Metanephros (tissue), 1 donor: ENCODE data around the gene CDK10. TPM values are rescaled to one million over a fixed set of nuclear protein-coding genes. Genes with fewer than 3 reads are reported as not detected.

ENCODE experiments used
- total RNA-seq: library from RNA; depleted of rRNA; stranded (reverse); fragments of >200 nt; gene quantifications from one replicate; pipeline ENCODE4 v1.2.3, GENCODE V29; 2014

Gene CDK10, protein sequence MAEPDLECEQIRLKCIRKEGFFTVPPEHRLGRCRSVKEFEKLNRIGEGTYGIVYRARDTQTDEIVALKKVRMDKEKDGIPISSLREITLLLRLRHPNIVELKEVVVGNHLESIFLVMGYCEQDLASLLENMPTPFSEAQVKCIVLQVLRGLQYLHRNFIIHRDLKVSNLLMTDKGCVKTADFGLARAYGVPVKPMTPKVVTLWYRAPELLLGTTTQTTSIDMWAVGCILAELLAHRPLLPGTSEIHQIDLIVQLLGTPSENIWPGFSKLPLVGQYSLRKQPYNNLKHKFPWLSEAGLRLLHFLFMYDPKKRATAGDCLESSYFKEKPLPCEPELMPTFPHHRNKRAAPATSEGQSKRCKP
- 64.4 TPM for total RNA-seq

DNA sequence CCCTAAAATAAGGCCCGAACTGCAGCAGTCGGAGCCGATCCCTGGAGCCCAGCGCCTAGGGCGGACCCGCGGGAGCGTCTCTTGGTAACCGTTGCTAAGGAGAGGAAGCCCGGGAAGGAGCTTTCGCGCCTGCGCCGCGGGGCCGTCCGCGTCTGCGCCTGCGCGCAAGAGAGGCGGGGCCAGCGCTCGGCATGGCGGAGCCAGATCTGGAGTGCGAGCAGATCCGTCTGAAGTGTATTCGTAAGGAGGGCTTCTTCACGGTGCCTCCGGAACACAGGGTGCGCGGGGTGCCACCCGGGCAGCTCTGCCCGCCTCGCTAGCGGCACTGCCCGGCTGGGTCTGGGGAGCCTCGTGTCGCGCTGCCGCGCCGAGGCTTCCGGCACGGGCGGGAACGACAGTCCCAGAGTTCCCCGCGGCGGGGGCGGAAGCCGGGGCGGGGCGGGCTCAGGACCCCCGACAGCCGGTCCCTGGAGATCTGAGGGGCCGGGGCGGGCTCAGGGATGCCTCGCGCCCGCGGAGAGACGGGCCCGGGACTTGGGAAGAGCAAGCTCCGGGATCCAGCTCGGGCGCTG, at the start of gene CDK10:
Gene CDK10 (plus strand): TSS at position 170 of the 572 bp plus-strand sequence. CDS start 22 bp downstream, at position 192.

DNA sequence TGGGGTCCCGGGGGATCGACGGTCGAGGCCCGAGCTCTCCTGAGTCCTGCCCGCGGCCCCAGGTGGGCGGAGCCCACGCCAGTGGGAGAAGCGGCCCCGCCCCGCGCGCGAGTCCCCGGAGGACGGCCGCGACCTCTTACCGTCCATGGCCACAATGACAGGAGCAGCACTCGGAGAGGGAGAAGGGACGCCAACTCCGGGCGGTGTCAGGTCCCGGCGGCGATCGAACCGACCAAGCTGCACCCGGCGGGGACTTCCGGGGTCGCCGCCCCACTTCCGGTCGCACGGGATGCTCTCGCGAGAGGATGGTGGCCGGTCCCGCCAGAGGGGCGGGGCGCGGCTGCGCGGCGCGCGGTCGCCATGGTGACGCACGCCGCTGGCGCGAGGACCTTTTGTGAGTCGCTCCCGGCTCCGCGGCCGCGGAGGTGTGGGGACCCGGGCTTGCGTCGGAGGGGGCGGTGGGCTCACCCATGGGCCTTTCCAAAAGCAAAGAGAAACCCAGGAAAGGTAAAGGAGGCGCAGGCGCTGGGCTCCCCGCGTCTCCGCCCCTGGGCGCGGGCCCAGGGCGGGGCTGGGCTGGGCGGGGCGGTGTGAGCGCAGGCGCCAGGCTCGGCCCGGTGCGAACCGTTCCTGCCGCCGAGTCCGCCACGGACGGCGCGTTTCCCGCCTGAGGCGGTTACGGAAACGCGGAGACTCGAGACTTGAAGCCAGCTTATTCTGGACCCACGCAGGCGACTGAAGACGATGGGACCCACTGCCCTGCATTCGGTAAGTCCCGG, 28.9 kb upstream of the CDK10 start, which contains the start of the genes CHMP1A and SPATA33:
Gene CHMP1A (minus strand): TSS at position 267 of the 779 bp plus-strand sequence. CDS start 120 bp downstream, at position 147.
Gene SPATA33 (plus strand): TSS at position 395 of the 779 bp plus-strand sequence. CDS start 76 bp downstream, at position 471.

DNA sequence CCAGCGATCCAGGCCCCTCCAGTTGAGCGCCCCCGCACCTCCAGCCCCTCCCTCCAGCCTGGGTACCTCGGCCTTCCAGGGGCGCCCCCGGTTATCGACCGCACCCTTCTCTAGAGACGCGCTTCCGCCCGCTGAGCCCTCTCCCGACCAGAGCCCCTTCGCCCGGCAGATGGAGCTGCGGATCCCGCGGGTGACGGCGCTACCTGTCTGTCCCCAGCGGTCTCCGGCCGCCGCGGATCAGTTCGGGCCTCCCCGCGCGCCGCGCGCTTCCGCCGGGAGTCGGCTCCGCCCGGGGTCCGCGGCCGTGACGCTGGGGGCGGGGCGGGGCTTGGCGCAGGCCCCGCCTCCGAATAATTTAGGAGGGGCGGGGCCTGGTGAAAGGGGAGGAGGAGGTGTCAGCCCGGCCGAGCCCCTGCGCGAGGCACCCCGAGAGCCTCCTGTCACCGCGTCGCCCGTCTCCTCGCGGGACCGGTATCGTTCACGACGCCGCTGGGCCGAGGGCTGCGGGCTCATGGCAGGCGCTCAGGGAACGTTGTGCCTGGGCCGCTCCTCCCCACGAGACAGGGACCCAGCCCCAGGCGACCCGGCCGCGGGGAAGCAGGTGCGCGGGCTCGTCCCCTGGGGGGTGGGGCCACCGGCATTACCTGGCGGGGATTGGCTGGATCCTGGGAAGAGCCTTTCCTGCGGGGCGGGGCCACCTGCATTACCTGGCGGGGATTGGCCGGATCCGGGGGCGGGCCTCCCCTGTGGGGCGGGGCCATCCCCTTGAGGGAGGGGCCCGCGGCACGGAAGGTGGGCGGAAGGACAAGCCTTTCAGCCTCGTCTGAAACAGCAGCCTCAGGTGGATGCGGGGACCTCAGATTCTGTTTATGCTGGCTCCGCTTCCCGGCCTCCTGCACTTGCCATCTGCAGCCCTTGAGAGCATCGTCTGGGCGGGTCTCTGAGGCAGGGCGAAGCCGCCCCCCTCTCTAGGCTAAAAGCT, 15.2 kb downstream of the CDK10 start, which contains the start of gene SPATA2L:
Gene SPATA2L (minus strand): TSS at position 281 of the 982 bp plus-strand sequence. CDS start 473 bp downstream, outside the sequence.

DNA sequence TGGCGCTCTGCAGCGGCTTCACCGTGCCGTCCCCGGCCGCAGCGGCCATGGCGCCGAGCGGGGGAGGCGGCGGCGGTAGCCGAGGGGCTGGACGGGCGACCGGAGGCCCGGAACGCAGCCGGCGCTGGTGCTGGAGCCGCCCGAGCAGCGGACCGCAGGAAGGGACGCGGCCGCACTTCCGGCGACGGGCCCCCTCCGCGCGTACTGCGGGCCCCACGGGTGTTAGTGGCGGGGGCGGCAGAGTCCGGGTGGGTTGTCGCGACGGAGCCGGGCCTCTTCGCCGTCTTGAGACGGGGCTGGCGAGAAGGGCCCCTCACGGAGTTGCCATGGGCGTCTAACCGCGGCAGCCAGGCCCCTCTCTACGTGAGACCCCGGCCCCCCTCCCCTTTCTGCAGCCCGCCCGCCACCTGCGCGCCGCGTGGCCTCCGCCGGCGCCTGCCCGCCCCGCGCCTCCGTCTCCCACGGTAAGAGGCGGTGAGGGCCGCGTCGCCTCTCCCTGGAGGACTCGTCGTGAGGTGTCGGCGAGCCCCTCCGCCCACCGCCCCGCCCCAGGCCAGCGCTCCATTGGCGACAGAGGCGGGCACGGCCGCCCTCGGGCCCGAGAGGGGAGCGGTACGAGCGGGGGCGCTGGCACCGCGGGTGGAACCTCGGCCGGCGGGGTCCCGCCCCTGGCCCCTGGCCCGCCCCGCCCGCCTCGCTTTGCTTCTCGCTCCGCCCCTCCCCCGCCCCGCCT, 34.5 kb downstream of the CDK10 start, which contains the start of the genes VPS9D1 and ZNF276:
Gene VPS9D1 (minus strand): TSS at position 86 of the 733 bp plus-strand sequence. CDS start 37 bp downstream, at position 49.
Gene ZNF276 (plus strand): TSS at position 725 of the 733 bp plus-strand sequence. CDS start 104 bp downstream, outside the sequence.

Other genes with a start within 250 kb of the CDK10 start
- 110 TPM for gene ANKRD11, start 196.1 kb upstream of the CDK10 start, total RNA-seq
- 165 TPM for gene SPG7, start 178.3 kb upstream of the CDK10 start, total RNA-seq
- gene RPL13, start 126.0 kb upstream of the CDK10 start, total RNA-seq: 5,169 TPM
- 2.5 TPM for gene CPNE7, start 110.9 kb upstream of the CDK10 start, total RNA-seq
- 42.4 TPM for gene DPEP1, start 73.0 kb upstream of the CDK10 start, total RNA-seq
- gene CHMP1A, start 29.0 kb upstream of the CDK10 start, total RNA-seq: 58.0 TPM
- 10.5 TPM for gene SPATA33, start 28.9 kb upstream of the CDK10 start, total RNA-seq
- 14.5 TPM for gene SPATA2L, start 15.0 kb downstream of the CDK10 start, total RNA-seq
- 9.9 TPM for gene VPS9D1, start 34.2 kb downstream of the CDK10 start, total RNA-seq
- gene ZNF276, start 34.8 kb downstream of the CDK10 start, total RNA-seq: 29.6 TPM
- gene FANCA, start 130.0 kb downstream of the CDK10 start, total RNA-seq: 20.0 TPM
- gene SPIRE2, start 141.8 kb downstream of the CDK10 start, total RNA-seq: 7.9 TPM
- 141 TPM for gene TCF25, start 186.9 kb downstream of the CDK10 start, total RNA-seq
- gene MC1R, start 232.2 kb downstream of the CDK10 start, total RNA-seq: 3.3 TPM
- gene TUBB3, start 236.7 kb downstream of the CDK10 start, total RNA-seq: 12.0 TPM